Mesenchymal stem cell (in vitro differentiated cells and primary cell): ENCODE results near the gene PRSS33.

Experiments
- DNase-seq: peaks from one replicate; pipeline ENCODE4 v3.0.0-alpha.2; 2013
- H2AFZ ChIP-seq: one replicate; pipeline ENCODE4 v1.6.1; 2013; ENCODE audit warnings: low read depth, mild to moderate bottlenecking, control low read depth, inconsistent platforms, low read length, moderate library complexity
- H2AK5ac ChIP-seq: 2 replicates; pipeline ENCODE4 v1.6.1; 2013; ENCODE audit warnings: low read length, moderate library complexity, mild to moderate bottlenecking, inconsistent platforms; ENCODE audit not compliant: severe bottlenecking
- H2BK120ac ChIP-seq: one replicate; pipeline ENCODE4 v1.6.1; 2013; ENCODE audit warnings: low read depth, mild to moderate bottlenecking, inconsistent platforms, low read length, moderate library complexity
- H2BK12ac ChIP-seq, 2 experiments: one replicate each; pipeline ENCODE4 v1.6.1; 2013; ENCODE audit warnings: inconsistent platforms in 2 of 2, low read length in 2 of 2, mild to moderate bottlenecking in 2 of 2, moderate library complexity in 2 of 2, control low read depth in 1 of 2
- H2BK15ac ChIP-seq: one replicate; pipeline ENCODE4 v1.6.1; 2013; ENCODE audit warnings: mild to moderate bottlenecking, low read depth, inconsistent platforms; ENCODE audit not compliant: poor library complexity, severe bottlenecking
- H2BK5ac ChIP-seq: 2 replicates; pipeline ENCODE4 v1.6.1; 2013; ENCODE audit warnings: low read depth, mild to moderate bottlenecking, low read length, control low read depth, inconsistent platforms; ENCODE audit not compliant: poor library complexity, severe bottlenecking
- H3K14ac ChIP-seq, 2 experiments: one replicate each; pipeline ENCODE4 v1.6.1; 2013; ENCODE audit warnings: inconsistent platforms in 2 of 2, low read length in 2 of 2, control low read depth in 1 of 2, mild to moderate bottlenecking in 1 of 2, moderate library complexity in 1 of 2
- H3K18ac ChIP-seq, 2 experiments: one replicate each; pipeline ENCODE4 v1.6.1; 2013; ENCODE audit warnings: inconsistent platforms in 2 of 2, low read length in 2 of 2, control low read depth in 1 of 2, low read depth in 1 of 2, mild to moderate bottlenecking in 1 of 2
- H3K23ac ChIP-seq, 2 experiments: one replicate each; pipeline ENCODE4 v1.6.1; 2013; ENCODE audit warnings: inconsistent platforms in 2 of 2, low read length in 2 of 2, mild to moderate bottlenecking in 2 of 2, moderate library complexity in 2 of 2, control low read depth in 1 of 2
- H3K27ac ChIP-seq: 2 replicates; pipeline ENCODE4 v1.5.1; 2013; ENCODE audit warnings: mild to moderate bottlenecking, moderate library complexity, low read length, control low read depth, inconsistent platforms; ENCODE audit not compliant: poor library complexity, severe bottlenecking
- H3K27me3 ChIP-seq, 2 experiments: 2 replicates each; pipeline versions ENCODE4 v1.6.1 to v1.7.0; 2013; ENCODE audit warnings: low read length in 2 of 2, mild to moderate bottlenecking in 2 of 2, moderate library complexity in 2 of 2, control low read depth in 1 of 2, inconsistent platforms in 1 of 2; ENCODE audit not compliant: control insufficient read depth in 1 of 2, insufficient read depth in 1 of 2
- H3K36me3 ChIP-seq, 2 experiments: 2 replicates each; pipeline versions ENCODE4 v1.6.1 to v1.7.0; 2013; ENCODE audit warnings: low read length in 2 of 2, control low read depth in 1 of 2, inconsistent platforms in 1 of 2, low read depth in 1 of 2, mild to moderate bottlenecking in 1 of 2; ENCODE audit not compliant: insufficient read depth in 2 of 2, control insufficient read depth in 1 of 2
- H3K4ac ChIP-seq, 2 experiments: one replicate each; pipeline ENCODE4 v1.6.1; 2013; ENCODE audit warnings: inconsistent platforms in 2 of 2, low read length in 2 of 2, mild to moderate bottlenecking in 2 of 2, moderate library complexity in 2 of 2, control low read depth in 1 of 2, low read depth in 1 of 2
- H3K4me1 ChIP-seq: 2 replicates; pipeline ENCODE4 v1.6.1; 2013; ENCODE audit warnings: low read depth, low read length, control low read depth; ENCODE audit not compliant: control insufficient read depth, insufficient read depth
- H3K4me2 ChIP-seq: 2 replicates; pipeline ENCODE4 v1.6.1; 2013; ENCODE audit warnings: low read length, mild to moderate bottlenecking, inconsistent platforms; ENCODE audit not compliant: poor library complexity, severe bottlenecking
- H3K4me3 ChIP-seq, 2 experiments: 2 replicates each; pipeline versions ENCODE4 v1.5.1 to v1.7.0; 2013; ENCODE audit warnings: low read length in 2 of 2, mild to moderate bottlenecking in 2 of 2, control low read depth in 1 of 2, low read depth in 1 of 2; ENCODE audit not compliant: insufficient read depth in 1 of 2
- H3K79me1 ChIP-seq: replicated peaks from 2 replicates; pipeline ENCODE4 v1.6.1; 2013; ENCODE audit warnings: mild to moderate bottlenecking, control low read depth, low read length, inconsistent platforms; ENCODE audit not compliant: poor library complexity, severe bottlenecking
- H3K9ac ChIP-seq: 2 replicates; pipeline ENCODE4 v1.7.0; 2013; ENCODE audit warnings: mild to moderate bottlenecking, low read length, moderate library complexity
- H3K9me3 ChIP-seq: 2 replicates; pipeline ENCODE4 v1.7.0; 2013; ENCODE audit warnings: mild to moderate bottlenecking, low read length; ENCODE audit not compliant: control insufficient read depth
- H4K8ac ChIP-seq: one replicate; pipeline ENCODE4 v1.6.1; 2013; ENCODE audit warnings: inconsistent platforms, mild to moderate bottlenecking, low read length, moderate library complexity
- H4K91ac ChIP-seq: one replicate; pipeline ENCODE4 v1.6.1; 2013; ENCODE audit warnings: mild to moderate bottlenecking, low read length, inconsistent platforms
- WGBS: methylation state at CpG from one replicate; pipeline ENCODE4 v1.1.7; 2013; ENCODE audit warnings: mixed read lengths; 5-methylcytosine and 5-hydroxymethylcytosine counted together

The PRSS33 gene

DNA sequence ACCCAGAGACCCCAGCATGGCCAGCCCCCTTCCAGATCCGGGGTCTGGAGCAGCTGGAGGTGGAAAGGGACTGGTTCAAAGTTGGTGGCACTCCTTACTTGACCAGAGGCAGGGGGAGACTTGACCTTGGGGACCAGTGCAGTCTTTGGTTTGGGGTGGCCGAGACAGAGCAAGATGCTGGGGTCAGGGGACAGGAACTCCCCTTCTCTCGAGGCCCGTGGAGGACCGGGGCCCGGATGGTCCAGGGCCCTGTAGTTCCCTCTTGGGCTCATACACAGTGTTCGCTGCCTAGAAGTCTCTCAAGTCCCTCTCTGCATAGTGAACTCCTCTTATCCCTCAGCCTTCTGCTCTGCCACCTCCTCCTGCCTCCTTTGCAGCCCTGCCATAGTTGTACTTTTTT lies 601 bp upstream of the PRSS33 start:
- Histone ChIP-seq H3K14ac (no peak overlapping the region), H3K23ac (no peak overlapping the region), H3K79me1 (no peaks in the 10 kb centered on the region), H3K36me3 (no peaks in the 10 kb centered on the region), H3K27ac (no peak overlapping the region), H3K27me3 (peaks cover 23 to 85% of the 10 kb centered on the region in 2 experiments), H2BK120ac (no peak overlapping the region), H3K9me3 (no peaks in the 10 kb centered on the region), H2BK5ac (no peak overlapping the region), H2AK5ac (no peak overlapping the region), H2AFZ (no peak overlapping the region), H3K4me2 (no peak overlapping the region), H2BK15ac (peak overlapping the region; percentile 78), H4K8ac (no peak overlapping the region), H3K9ac (no peak overlapping the region), H4K91ac (no peak overlapping the region), H3K4ac (no peak overlapping the region), H3K4me1 (peaks cover 2% of the 10 kb centered on the region), H2BK12ac (no peak overlapping the region), H3K4me3 (no peak overlapping the region), H3K18ac (no peak overlapping the region)
- 64% methylated on average over 7 of the region's 7 CpGs for WGBS
- DNase-seq = no peak

DNA sequence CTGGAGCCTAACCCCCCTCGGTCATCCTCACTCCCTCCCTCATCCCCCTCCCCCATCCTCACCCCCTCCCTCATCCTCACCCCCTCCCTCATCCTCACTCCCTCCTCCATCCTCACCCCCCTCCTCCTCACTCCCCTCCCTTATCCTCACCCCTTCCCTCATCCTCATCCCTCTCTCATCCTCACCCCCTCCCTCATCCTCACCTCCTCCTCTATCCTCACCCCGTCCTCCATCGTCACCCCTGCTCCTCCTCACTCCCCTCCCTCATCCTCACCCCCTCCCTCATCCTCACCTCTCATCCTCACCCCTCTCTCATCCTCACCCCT lies 571 bp downstream of the PRSS33 start:
- DNase-seq = no peak
- Histone ChIP-seq H3K9me3 (no peaks in the 10 kb centered on the region), H3K9ac (no peak overlapping the region), H2BK5ac (no peak overlapping the region), H3K27ac (no peak overlapping the region), H2BK12ac (no peak overlapping the region), H3K4me1 (peaks cover 2% of the 10 kb centered on the region), H2BK120ac (no peak overlapping the region), H3K79me1 (no peaks in the 10 kb centered on the region), H3K27me3 (peaks cover 23 to 80% of the 10 kb centered on the region in 2 experiments), H3K18ac (no peak overlapping the region), H4K8ac (no peak overlapping the region), H3K14ac (no peak overlapping the region), H2AFZ (no peak overlapping the region), H2BK15ac (no peak overlapping the region), H3K4me2 (no peak overlapping the region), H3K4me3 (no peak overlapping the region), H2AK5ac (no peak overlapping the region), H3K23ac (no peak overlapping the region), H4K91ac (no peak overlapping the region), H3K4ac (no peak overlapping the region), H3K36me3 (no peaks in the 10 kb centered on the region)
- WGBS = 78% methylated on average over 3 of the region's 3 CpGs

DNA sequence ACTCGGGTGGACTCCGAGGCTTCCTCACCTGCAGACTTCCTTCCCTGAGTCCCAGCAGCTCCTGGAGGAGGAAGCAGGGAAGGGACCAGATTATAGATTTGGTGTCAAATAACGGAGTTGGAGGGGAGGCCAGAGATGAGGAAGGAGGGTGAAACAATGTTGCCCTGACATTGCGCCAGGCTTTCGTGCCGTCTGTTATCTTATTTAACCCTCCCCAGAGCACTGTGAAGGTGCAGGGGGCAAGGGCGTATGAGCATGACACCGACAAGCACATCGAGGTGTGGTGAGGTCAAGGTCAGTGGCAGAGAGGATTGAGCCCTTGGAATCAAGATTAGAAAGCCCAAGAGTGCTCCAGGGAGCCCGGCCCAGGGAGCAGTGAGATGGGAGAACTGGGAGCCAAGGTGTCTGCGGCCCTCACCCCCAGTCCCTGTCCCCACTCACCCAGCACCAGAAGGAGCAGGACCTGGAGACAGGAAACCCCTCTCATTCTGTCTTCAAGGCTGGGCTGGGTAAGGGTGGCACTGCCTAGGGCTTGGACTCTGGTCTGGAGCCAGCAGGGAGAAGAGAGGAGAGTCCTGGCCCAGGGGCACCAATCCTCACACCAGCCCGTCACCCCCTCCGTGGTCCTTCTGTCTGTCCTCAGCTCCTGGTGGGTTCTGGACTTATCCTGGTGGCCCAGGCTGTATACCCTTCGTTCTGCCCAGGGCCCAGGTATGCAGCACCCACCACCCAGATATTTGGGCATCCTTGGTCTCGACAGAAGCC lies 1.1 kb downstream of the PRSS33 start:
- H3K18ac ChIP-seq = no peak overlapping the region
- peaks cover 2% of the 10 kb centered on the region for H3K4me1 ChIP-seq
- no peak overlapping the region for H4K91ac ChIP-seq
- H3K4me2 ChIP-seq = no peak overlapping the region
- H4K8ac ChIP-seq = no peak overlapping the region
- H3K27ac ChIP-seq = no peak overlapping the region
- no peak overlapping the region for H2AFZ ChIP-seq
- H2BK5ac ChIP-seq = no peak overlapping the region
- no peaks in the 10 kb centered on the region for H3K79me1 ChIP-seq
- no peak overlapping the region for H3K4ac ChIP-seq
- H3K14ac ChIP-seq = no peak overlapping the region
- H3K27me3 ChIP-seq = peaks cover 19 to 75% of the 10 kb centered on the region in 2 experiments
- H3K23ac ChIP-seq = peak overlapping the region in 1 of 2 experiments; percentile 34
- no peak overlapping the region for H2AK5ac ChIP-seq
- no peaks in the 10 kb centered on the region for H3K36me3 ChIP-seq
- H3K9me3 ChIP-seq = no peaks in the 10 kb centered on the region
- H3K9ac ChIP-seq = no peak overlapping the region
- no peak for DNase-seq
- H2BK120ac ChIP-seq = no peak overlapping the region
- H3K4me3 ChIP-seq = no peak overlapping the region
- H2BK12ac ChIP-seq = no peak overlapping the region
- 82% methylated on average over 14 of the region's 15 CpGs for WGBS
- H2BK15ac ChIP-seq = no peak overlapping the region

DNA sequence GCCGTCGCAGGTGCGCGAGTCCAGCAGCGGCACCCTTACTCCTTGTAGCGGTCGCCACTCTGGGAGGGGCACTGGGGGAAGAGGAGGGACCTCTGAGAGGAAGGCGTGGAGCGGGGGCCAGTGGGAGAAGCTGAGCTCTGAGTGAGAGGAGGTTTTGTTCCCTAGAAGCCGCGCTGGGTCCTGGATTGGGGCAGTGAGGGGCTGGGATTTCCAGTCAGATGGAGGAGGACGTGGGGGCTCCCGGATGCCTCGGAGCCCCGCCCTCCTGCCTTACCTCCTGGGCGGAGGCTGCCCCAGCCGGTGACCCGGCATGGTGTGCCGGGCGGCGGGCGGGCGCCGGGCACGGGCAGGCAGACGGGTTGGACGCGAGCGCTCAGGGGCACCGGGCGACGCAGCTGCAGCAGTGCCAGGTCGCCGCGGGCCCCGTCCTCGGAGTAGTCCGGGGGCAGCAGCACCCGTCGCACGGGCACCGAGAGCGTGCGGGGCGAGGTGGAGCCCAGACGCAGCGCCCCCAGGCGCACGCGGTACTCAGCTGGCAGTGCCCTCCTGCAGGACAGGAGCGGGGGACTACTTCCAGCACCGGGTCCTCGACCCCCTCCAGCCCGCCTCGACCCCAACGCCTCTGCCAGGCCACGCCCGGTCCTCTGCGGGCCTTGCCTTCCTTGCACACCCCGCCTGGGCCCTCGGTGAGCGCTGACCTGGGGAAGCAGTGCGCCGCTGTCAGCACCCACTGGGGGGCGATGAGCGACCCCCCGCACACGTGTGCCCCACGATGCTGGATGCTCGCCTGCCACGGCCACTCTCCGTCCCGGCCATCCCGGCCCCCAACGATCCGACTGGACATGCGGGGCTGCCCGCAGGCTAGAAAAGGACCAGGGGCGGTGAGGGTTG lies 2.0 kb downstream of the PRSS33 start:
- Histone ChIP-seq H3K79me1 (no peaks in the 10 kb centered on the region), H3K14ac (no peak overlapping the region), H2BK12ac (no peak overlapping the region), H2AFZ (no peak overlapping the region), H3K9ac (no peak overlapping the region), H2AK5ac (no peak overlapping the region), H3K4me2 (no peak overlapping the region), H2BK15ac (no peak overlapping the region), H3K9me3 (no peaks in the 10 kb centered on the region), H3K27me3 (peaks cover 10 to 66% of the 10 kb centered on the region in 2 experiments), H3K4me1 (peaks cover 2% of the 10 kb centered on the region), H2BK5ac (no peak overlapping the region), H3K36me3 (no peaks in the 10 kb centered on the region), H4K91ac (no peak overlapping the region), H3K4ac (no peak overlapping the region), H2BK120ac (no peak overlapping the region), H3K18ac (no peak overlapping the region), H3K4me3 (no peak overlapping the region), H4K8ac (no peak overlapping the region), H3K23ac (no peak overlapping the region), H3K27ac (no peak overlapping the region)
- WGBS = 91% methylated on average over 76 of the region's 79 CpGs
- no peak for DNase-seq
